Loucy (cell line): Measurements from ENCODE around the gene EBI3.

ENCODE experiments used
- H2AFZ ChIP-seq: fragments of 200-600 bp; sonication (generic); 2 replicates; pipeline ENCODE4 v1.6.0; 2016; ENCODE audit warnings: antibody characterized with exemption, mild to moderate bottlenecking, low read length, moderate library complexity
- H3F3A ChIP-seq: fragments of 200-600 bp; 2 replicates; pipeline ENCODE4 v1.6.0; 2016; ENCODE audit warnings: antibody characterized with exemption, low read depth, mild to moderate bottlenecking
- H3K27me3 ChIP-seq: fragments of 200-600 bp; sonication (generic); 2 replicates; pipeline ENCODE4 v1.6.1; 2014; ENCODE audit warnings: low read length, mild to moderate bottlenecking; ENCODE audit not compliant: insufficient read depth, poor library complexity, severe bottlenecking
- H3K36me3 ChIP-seq: fragments of 200-600 bp; sonication (generic); 2 replicates; pipeline ENCODE4 v1.6.1; 2016; ENCODE audit warnings: low read length; ENCODE audit not compliant: insufficient read depth
- H3K4me1 ChIP-seq: fragments of 200-600 bp; sonication (generic); 2 replicates; pipeline ENCODE4 v1.5.1; 2014; ENCODE audit warnings: low read length, mild to moderate bottlenecking; ENCODE audit not compliant: insufficient read depth, poor library complexity, severe bottlenecking
- H3K4me2 ChIP-seq: fragments of 200-600 bp; sonication (generic); 2 replicates; pipeline ENCODE4 v1.6.0; 2014; ENCODE audit warnings: antibody characterized with exemption, low read length, low read depth, mild to moderate bottlenecking; ENCODE audit not compliant: poor library complexity, severe bottlenecking
- H3K4me3 ChIP-seq: fragments of 200-600 bp; sonication (generic); 2 replicates; pipeline ENCODE4 v1.5.1; 2014; ENCODE audit warnings: low read length, mild to moderate bottlenecking, mixed read lengths; ENCODE audit not compliant: poor library complexity, severe bottlenecking
- H3K79me2 ChIP-seq: fragments of 200-600 bp; sonication (generic); 2 replicates; pipeline ENCODE4 v1.6.1; 2014; ENCODE audit warnings: low read length; ENCODE audit not compliant: insufficient read depth
- H3K9ac ChIP-seq: fragments of 200-600 bp; sonication (generic); 2 replicates; pipeline ENCODE4 v1.6.0; 2014; ENCODE audit warnings: mild to moderate bottlenecking, low read depth, low read length, moderate library complexity; ENCODE audit not compliant: poor library complexity, severe bottlenecking
- H3K9me2 ChIP-seq: fragments of 200-600 bp; sonication (generic); replicated peaks from 2 replicates; pipeline ENCODE4 v1.6.1; 2016; ENCODE audit warnings: low read depth, low read length, mixed read lengths
- H3K9me3 ChIP-seq: fragments of 200-600 bp; sonication (generic); 2 replicates; pipeline ENCODE4 v1.6.1; 2014; ENCODE audit warnings: mild to moderate bottlenecking, antibody characterized with exemption, low read length, low read depth; ENCODE audit not compliant: insufficient read depth
- H4K20me1 ChIP-seq: fragments of 200-600 bp; sonication (generic); 2 replicates; pipeline ENCODE4 v1.6.0; 2014; ENCODE audit warnings: antibody characterized with exemption, low read length, mild to moderate bottlenecking; ENCODE audit not compliant: insufficient read depth, poor library complexity, severe bottlenecking
- CTCF ChIP-seq: fragments of 200-600 bp; sonication (generic); conservative IDR thresholded peaks from 2 replicates; pipeline ENCODE4 v1.5.1; 2014; ENCODE audit warnings: mild to moderate bottlenecking, antibody characterized with exemption, low read length
- EZH2phosphoT487 ChIP-seq: fragments of 200-600 bp; IDR thresholded peaks from 2 replicates; pipeline ENCODE4 v1.6.1; 2018; ENCODE audit warnings: antibody characterized with exemption, mild to moderate bottlenecking, moderate library complexity, borderline replicate concordance

Gene EBI3

GRCh38 chr19:4197228-4197624, 32.1 kb upstream of the EBI3 start:
- Histone ChIP-seq H3K9me2 (no peaks in the 10 kb centered on the region), H3K79me2 (no peaks in the 10 kb centered on the region), H3F3A (no peaks in the 10 kb centered on the region), H3K4me2 (no peak overlapping the region), H4K20me1 (no peaks in the 10 kb centered on the region), H3K36me3 (no peaks in the 10 kb centered on the region), H3K27me3 (no peaks in the 10 kb centered on the region), H2AFZ (no peak overlapping the region), H3K4me1 (no peaks in the 10 kb centered on the region), H3K9ac (no peak overlapping the region), H3K4me3 (no peak overlapping the region), H3K9me3 (no peaks in the 10 kb centered on the region)
- no peak for TF ChIP-seq EZH2phosphoT487
- no peak for TF ChIP-seq CTCF

- Histone ChIP-seq H3K27me3 (no peaks in the 10 kb centered on the region), H3K9me3 (no peaks in the 10 kb centered on the region), H3K79me2 (no peaks in the 10 kb centered on the region), H3K4me3 (no peak overlapping the region), H4K20me1 (no peaks in the 10 kb centered on the region), H3K4me2 (no peak overlapping the region), H3K9me2 (no peaks in the 10 kb centered on the region), H3K4me1 (no peaks in the 10 kb centered on the region), H3F3A (no peaks in the 10 kb centered on the region), H2AFZ (no peak overlapping the region), H3K9ac (no peak overlapping the region), H3K36me3 (no peaks in the 10 kb centered on the region)
- no peak for TF ChIP-seq EZH2phosphoT487
- no peak for TF ChIP-seq CTCF
These were observed 31.5 kb upstream of the EBI3 start for GRCh38 chr19:4197625-4198466.

- no peaks in the 10 kb centered on the region for H3K27me3 ChIP-seq
- no peaks in the 10 kb centered on the region for H4K20me1 ChIP-seq
- H2AFZ ChIP-seq, result no peak overlapping the region
- TF ChIP-seq EZH2phosphoT487 (no peak), CTCF (no peak)
- H3K9me2 ChIP-seq, result no peaks in the 10 kb centered on the region
- no peaks in the 10 kb centered on the region for H3K9me3 ChIP-seq
- no peak overlapping the region for H3K4me3 ChIP-seq
- no peaks in the 10 kb centered on the region for H3K4me1 ChIP-seq
- no peak overlapping the region for H3K4me2 ChIP-seq
- H3K9ac ChIP-seq, result no peak overlapping the region
- no peaks in the 10 kb centered on the region for H3K36me3 ChIP-seq
- no peaks in the 10 kb centered on the region for H3F3A ChIP-seq
- H3K79me2 ChIP-seq, result no peaks in the 10 kb centered on the region
These were observed 30.7 kb upstream of the EBI3 start for GRCh38 chr19:4198467-4199126.
